HL-60 (cell line): ENCODE results near the gene GPC5.

Experiments
- DNase-seq, 2 experiments: peaks; one replicate each; pipeline ENCODE4 v3.0.0-alpha.2; 2010 to 2020; ENCODE audit warnings: low read depth in 1 of 2, low spot score in 1 of 2
- H3K27ac ChIP-seq: fragments of 250-450 bp; sonication (Bioruptor Pico); replicated peaks from 2 replicates; pipeline ENCODE4 v1.5.1; 2020; ENCODE audit warnings: mild to moderate bottlenecking, moderate library complexity
- H3K27me3 ChIP-seq: fragments of 250-450 bp; sonication (Bioruptor Pico); 2 replicates; pipeline ENCODE4 v1.5.1; 2021; ENCODE audit warnings: mild to moderate bottlenecking, moderate library complexity; ENCODE audit not compliant: insufficient read depth, poor library complexity, severe bottlenecking
- H3K4me3 ChIP-seq: replicated peaks from 2 replicates; pipeline ENCODE4 v1.5.1; 2011; ENCODE audit warnings: mild to moderate bottlenecking, control low read depth, low read length; ENCODE audit not compliant: insufficient read depth
- GABPA ChIP-seq: IDR thresholded peaks from 2 replicates; pipeline ENCODE4 v1.6.1; 2012; ENCODE audit warnings: low read depth
- POLR2AphosphoS5 ChIP-seq: IDR thresholded peaks from 2 replicates; pipeline ENCODE4 v1.6.1; 2012; ENCODE audit warnings: low read depth
- SPI1 ChIP-seq: IDR thresholded peaks from 2 replicates; pipeline ENCODE4 v1.6.1; 2012; ENCODE audit warnings: low read depth, mild to moderate bottlenecking, borderline replicate concordance
- TF ChIP-seq, protein P1 (sequence below): IDR thresholded peaks from one replicate; pipeline ENCODE4 v1.5.1; 2011; ENCODE audit warnings: low read length, control low read depth, inconsistent platforms; ENCODE audit not compliant: insufficient read depth
- TF ChIP-seq, protein P2 (sequence below): IDR thresholded peaks from 2 replicates; pipeline ENCODE4 v1.6.1; 2012; ENCODE audit warnings: low read depth; ENCODE audit not compliant: insufficient replicate concordance

Gene GPC5

DNA sequence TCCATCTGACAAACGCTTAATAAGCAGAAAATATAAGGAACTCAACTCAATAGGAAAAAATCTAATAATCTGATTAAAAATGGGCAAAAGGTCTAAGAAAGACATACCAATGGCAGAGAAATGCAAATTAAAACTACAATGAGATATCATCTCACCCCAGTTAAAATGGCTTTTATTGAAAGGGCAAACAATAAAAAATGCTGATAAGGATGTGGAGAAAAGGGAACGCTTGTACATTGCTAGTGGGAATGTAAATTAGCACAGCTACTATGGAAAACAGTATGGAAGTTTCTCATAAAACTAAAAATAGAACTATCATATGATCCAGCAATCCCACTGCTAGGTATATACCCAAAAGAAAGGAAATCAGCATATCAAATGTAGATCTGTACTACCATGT lies 1319.4 kb downstream of the GPC5 start:
- TF ChIP-seq, protein P1, sequence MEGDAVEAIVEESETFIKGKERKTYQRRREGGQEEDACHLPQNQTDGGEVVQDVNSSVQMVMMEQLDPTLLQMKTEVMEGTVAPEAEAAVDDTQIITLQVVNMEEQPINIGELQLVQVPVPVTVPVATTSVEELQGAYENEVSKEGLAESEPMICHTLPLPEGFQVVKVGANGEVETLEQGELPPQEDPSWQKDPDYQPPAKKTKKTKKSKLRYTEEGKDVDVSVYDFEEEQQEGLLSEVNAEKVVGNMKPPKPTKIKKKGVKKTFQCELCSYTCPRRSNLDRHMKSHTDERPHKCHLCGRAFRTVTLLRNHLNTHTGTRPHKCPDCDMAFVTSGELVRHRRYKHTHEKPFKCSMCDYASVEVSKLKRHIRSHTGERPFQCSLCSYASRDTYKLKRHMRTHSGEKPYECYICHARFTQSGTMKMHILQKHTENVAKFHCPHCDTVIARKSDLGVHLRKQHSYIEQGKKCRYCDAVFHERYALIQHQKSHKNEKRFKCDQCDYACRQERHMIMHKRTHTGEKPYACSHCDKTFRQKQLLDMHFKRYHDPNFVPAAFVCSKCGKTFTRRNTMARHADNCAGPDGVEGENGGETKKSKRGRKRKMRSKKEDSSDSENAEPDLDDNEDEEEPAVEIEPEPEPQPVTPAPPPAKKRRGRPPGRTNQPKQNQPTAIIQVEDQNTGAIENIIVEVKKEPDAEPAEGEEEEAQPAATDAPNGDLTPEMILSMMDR, result no peak
- TF ChIP-seq, protein P2, sequence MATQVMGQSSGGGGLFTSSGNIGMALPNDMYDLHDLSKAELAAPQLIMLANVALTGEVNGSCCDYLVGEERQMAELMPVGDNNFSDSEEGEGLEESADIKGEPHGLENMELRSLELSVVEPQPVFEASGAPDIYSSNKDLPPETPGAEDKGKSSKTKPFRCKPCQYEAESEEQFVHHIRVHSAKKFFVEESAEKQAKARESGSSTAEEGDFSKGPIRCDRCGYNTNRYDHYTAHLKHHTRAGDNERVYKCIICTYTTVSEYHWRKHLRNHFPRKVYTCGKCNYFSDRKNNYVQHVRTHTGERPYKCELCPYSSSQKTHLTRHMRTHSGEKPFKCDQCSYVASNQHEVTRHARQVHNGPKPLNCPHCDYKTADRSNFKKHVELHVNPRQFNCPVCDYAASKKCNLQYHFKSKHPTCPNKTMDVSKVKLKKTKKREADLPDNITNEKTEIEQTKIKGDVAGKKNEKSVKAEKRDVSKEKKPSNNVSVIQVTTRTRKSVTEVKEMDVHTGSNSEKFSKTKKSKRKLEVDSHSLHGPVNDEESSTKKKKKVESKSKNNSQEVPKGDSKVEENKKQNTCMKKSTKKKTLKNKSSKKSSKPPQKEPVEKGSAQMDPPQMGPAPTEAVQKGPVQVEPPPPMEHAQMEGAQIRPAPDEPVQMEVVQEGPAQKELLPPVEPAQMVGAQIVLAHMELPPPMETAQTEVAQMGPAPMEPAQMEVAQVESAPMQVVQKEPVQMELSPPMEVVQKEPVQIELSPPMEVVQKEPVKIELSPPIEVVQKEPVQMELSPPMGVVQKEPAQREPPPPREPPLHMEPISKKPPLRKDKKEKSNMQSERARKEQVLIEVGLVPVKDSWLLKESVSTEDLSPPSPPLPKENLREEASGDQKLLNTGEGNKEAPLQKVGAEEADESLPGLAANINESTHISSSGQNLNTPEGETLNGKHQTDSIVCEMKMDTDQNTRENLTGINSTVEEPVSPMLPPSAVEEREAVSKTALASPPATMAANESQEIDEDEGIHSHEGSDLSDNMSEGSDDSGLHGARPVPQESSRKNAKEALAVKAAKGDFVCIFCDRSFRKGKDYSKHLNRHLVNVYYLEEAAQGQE, result no peak
- no peak for TF ChIP-seq POLR2AphosphoS5
- TF ChIP-seq SPI1, result no peak
- TF ChIP-seq GABPA, result no peak
- H3K4me3 ChIP-seq, result no peak overlapping the region
- no peak for DNase-seq
- no peak overlapping the region for H3K27ac ChIP-seq
- H3K27me3 ChIP-seq, result no peaks in the 10 kb centered on the region

DNA sequence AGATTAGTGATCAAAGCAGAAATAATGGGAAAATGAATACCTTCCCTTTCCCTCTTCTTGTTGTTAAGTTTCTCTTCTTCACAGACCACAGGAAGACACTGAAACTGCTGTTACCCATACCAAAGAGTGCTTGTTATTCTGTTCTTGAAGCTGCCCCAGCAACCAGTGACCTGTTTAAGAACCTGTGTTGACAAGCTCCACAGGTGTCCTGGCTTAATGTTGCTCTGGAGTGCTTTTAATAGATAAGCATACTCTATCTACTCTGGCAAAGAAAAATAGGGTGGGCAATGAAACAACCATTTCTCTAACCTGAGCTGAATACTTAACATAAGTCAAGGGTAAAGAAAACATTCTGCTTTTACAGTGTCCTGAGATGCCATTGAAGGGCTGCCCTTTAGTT lies 1321.4 kb downstream of the GPC5 start:
- Histone ChIP-seq H3K4me3 (no peak overlapping the region), H3K27ac (no peak overlapping the region), H3K27me3 (no peaks in the 10 kb centered on the region)
- DNase-seq, result no peak
- TF ChIP-seq GABPA (no peak), POLR2AphosphoS5 (no peak), SPI1 (no peak)
- TF ChIP-seq, protein P1, result no peak
- TF ChIP-seq, protein P2, result no peak

DNA sequence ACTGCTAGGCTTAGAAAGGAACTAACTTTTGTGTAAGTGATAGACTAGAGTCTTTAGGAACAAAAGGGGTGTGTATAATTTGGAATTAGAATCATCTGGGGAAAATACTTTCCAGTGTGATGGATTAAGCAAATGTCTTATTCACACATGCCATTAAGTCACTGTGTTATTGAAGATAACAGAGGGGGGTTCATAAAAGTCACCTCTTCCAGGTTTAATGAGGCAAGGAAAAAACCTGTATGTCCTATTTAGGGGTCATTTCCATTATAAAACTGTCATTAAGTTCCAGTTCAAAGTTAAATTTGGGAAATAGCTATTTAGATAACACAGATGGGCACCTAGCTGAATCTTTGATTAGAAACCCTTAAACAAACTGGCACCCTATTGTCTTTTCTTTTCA lies 1323.2 kb downstream of the GPC5 start:
- Histone ChIP-seq H3K27ac (no peak overlapping the region), H3K4me3 (no peak overlapping the region), H3K27me3 (no peaks in the 10 kb centered on the region)
- no peak for DNase-seq
- TF ChIP-seq SPI1, result no peak
- no peak for TF ChIP-seq POLR2AphosphoS5
- TF ChIP-seq GABPA, result no peak
- TF ChIP-seq, protein P1, result no peak
- TF ChIP-seq, protein P2, result no peak
